Measurements from ENCODE around the gene METTL18. TPM values are rescaled to one million over a fixed set of nuclear protein-coding genes. Genes with fewer than 3 reads are reported as not detected.

Gene METTL18
- total and polyA plus RNA-seq, 2 donors (not counting 1 experiment from before 2014, with no cell fraction given) = 3.1 to 18.9 TPM

DNA sequence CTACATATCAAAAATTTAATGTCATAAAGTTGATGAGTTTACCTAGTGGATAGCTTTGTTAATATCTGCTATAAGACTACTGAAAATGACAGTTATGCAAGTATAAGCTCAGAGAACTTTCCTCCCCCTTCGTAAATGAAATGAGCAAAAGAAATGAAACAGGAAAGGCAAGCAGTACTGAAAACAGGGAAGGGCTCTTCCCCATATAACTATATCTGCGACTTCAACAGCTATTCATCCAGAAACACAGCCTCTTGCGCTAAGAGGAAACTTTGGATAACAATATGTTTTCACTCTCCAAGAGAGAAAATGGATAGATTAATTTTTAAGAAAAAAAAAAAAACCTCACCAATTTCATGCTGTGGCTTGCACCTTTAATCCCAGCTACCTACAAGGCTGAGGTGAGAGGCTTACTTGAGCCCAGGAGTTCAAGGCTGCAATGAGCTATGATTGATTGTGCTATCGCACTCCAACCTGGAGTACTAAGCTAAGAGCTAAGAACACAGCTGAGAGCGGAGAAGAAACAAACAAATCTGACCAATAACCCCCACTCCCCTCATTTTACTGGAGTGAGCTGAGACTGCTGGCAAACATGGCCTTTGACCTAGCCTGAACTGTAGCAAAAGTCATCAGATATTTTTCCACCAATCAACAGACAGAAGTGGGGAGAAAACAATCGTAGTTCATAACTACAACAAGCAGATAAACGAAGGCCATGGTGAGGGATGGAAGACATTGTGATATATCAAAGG lies 29.0 kb downstream of the METTL18 start:
- Histone ChIP-seq H3K27ac (ENCODE audit: low read length in 2 of 2) (no peak overlapping the region), H3K4me2 (replicated peaks; ENCODE audit: low read depth, low read length, poor library complexity, severe bottlenecking) (no peak overlapping the region), H2AFZ (ENCODE audit: insufficient read depth, low read depth, low read length, poor library complexity, severe bottlenecking) (no peak overlapping the region), H4K20me1 (ENCODE audit: control insufficient read depth, insufficient read depth, low read length, poor library complexity, severe bottlenecking) (no peaks in the 10 kb centered on the region), H3K36me3 (replicated peaks in 1 of 2; ENCODE audit: control extremely low read depth in 1 of 2, control insufficient read depth in 1 of 2, extremely low read depth in 1 of 2, insufficient read depth in 2 of 2, low read length in 1 of 2) (no peaks in the 10 kb centered on the region), H3K9ac (ENCODE audit: low read length) (no peak overlapping the region), H3K9me3 (ENCODE audit: control extremely low read depth in 1 of 3, control insufficient read depth in 2 of 3, insufficient read depth in 1 of 3, low read length in 2 of 3) (no peaks in the 10 kb centered on the region), H3K4me3 (ENCODE audit: control extremely low read depth in 1 of 5, extremely low read depth in 1 of 5, insufficient read depth in 1 of 5, low read depth in 2 of 5, low read length in 4 of 5) (no peak overlapping the region), H3K79me2 (ENCODE audit: control insufficient read depth, insufficient read depth, low read length) (no peaks in the 10 kb centered on the region), H3K27me3 (replicated peaks in 1 of 4; ENCODE audit: control extremely low read depth in 1 of 4, control insufficient read depth in 3 of 4, insufficient read depth in 4 of 4, low read length in 3 of 4) (peaks cover 0 to 7% (median 0%) of the 10 kb centered on the region in 4 experiments), H3K4me1 (ENCODE audit: control insufficient read depth in 2 of 2, insufficient read depth in 2 of 2, low read length in 2 of 2) (no peaks in the 10 kb centered on the region)
- Mint-ChIP-seq H3K27ac (no peak overlapping the region), H3K27me3 (peaks cover 31% of the 10 kb centered on the region), H3K9me3 (ENCODE audit: insufficient read depth) (no peaks in the 10 kb centered on the region), H3K4me1 (no peaks in the 10 kb centered on the region), H3K4me3 (no peak overlapping the region)
- 90% methylated on average over 2 of the region's 7 CpGs for WGBS (ENCODE audit: insufficient coverage)
- no peak for DNase-seq
- ATAC-seq (ENCODE audit: low read depth) = no peak
- intact Hi-C loops (cut with micrococcal nuclease) = no loop called here
- ChIA-PET CTCF (interaction anchor here (0.5 to 0.7 kb wide), 2 partner anchors 31 to 1423 kb away, joined by 3 to 4 read pairs; no protein-coding TSS in a partner anchor), POLR2A (no interaction called here)
- TF ChIP-seq CTCF (IDR thresholded peaks at IDR 0.05) (no peak), EZH2 (IDR thresholded peaks at IDR 0.05; ENCODE audit: borderline replicate concordance, insufficient read depth, low read depth, low read length, poor library complexity, severe bottlenecking) (no peak)

DNA sequence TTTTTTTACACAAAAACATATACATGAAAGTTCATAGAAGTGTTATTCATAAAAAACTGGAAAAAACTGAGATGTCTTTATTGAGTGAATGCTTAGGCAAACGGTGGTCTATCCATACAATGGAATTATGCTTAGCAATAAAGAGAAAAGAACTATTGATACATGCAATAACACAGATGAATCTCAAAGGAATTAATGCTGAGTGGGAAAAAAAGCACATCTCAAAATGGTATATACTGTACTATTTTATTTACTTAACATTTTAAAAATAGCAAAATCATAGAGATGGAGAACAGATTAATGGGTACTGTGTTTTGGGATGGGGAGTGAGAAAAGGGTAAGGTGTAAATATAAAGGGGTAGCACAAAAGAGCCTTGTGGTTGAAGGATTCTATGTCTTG lies 29.8 kb downstream of the METTL18 start:
- peaks cover 0 to 1% (median 0%) of the 10 kb centered on the region in 3 donors for H3K9me3 ChIP-seq (ENCODE audit: control extremely low read depth in 1 of 3, control insufficient read depth in 2 of 3, insufficient read depth in 1 of 3, low read length in 2 of 3)
- H4K20me1 ChIP-seq (ENCODE audit: control insufficient read depth, insufficient read depth, low read length, poor library complexity, severe bottlenecking) = no peaks in the 10 kb centered on the region
- H2AFZ ChIP-seq (ENCODE audit: insufficient read depth, low read depth, low read length, poor library complexity, severe bottlenecking) = no peak overlapping the region
- H3K36me3 ChIP-seq (replicated peaks in 1 of 2; ENCODE audit: control extremely low read depth in 1 of 2, control insufficient read depth in 1 of 2, extremely low read depth in 1 of 2, insufficient read depth in 2 of 2, low read length in 1 of 2) = no peaks in the 10 kb centered on the region
- ATAC-seq (ENCODE audit: low read depth) = no peak
- no peak overlapping the region for H3K4me3 ChIP-seq (ENCODE audit: control extremely low read depth in 1 of 5, extremely low read depth in 1 of 5, insufficient read depth in 1 of 5, low read depth in 2 of 5, low read length in 4 of 5)
- no peaks in the 10 kb centered on the region for H3K4me1 ChIP-seq (ENCODE audit: control insufficient read depth in 2 of 2, insufficient read depth in 2 of 2, low read length in 2 of 2)
- H3K9ac ChIP-seq (ENCODE audit: low read length) = no peak overlapping the region
- TF ChIP-seq EZH2 (IDR thresholded peaks at IDR 0.05; ENCODE audit: borderline replicate concordance, insufficient read depth, low read depth, low read length, poor library complexity, severe bottlenecking) (no peak), CTCF (IDR thresholded peaks at IDR 0.05) (no peak)
- H3K27me3 ChIP-seq (replicated peaks in 1 of 4; ENCODE audit: control extremely low read depth in 1 of 4, control insufficient read depth in 3 of 4, insufficient read depth in 4 of 4, low read length in 3 of 4) = peaks cover 0 to 7% (median 0%) of the 10 kb centered on the region in 4 experiments
- H3K79me2 ChIP-seq (ENCODE audit: control insufficient read depth, insufficient read depth, low read length) = no peaks in the 10 kb centered on the region
- intact Hi-C loops (cut with micrococcal nuclease) = no loop called here
- no CpG with 5 or more reads among the region's 1 CpG for WGBS (ENCODE audit: insufficient coverage)
- H3K27ac ChIP-seq (ENCODE audit: low read length in 2 of 2) = no peak overlapping the region
- Mint-ChIP-seq H3K4me1 (no peaks in the 10 kb centered on the region), H3K9me3 (ENCODE audit: insufficient read depth) (no peaks in the 10 kb centered on the region), H3K27me3 (peaks cover 31% of the 10 kb centered on the region), H3K4me3 (no peak overlapping the region), H3K27ac (no peak overlapping the region)
- CTCF ChIA-PET = no interaction called here
- DNase-seq = no peak
- POLR2A ChIA-PET = no interaction called here
- H3K4me2 ChIP-seq (replicated peaks; ENCODE audit: low read depth, low read length, poor library complexity, severe bottlenecking) = no peak overlapping the region
